ENCODE data around the gene ARMC2. TPM values are rescaled to one million over a fixed set of nuclear protein-coding genes. Genes with fewer than 3 reads are reported as not detected.

The ARMC2 gene
- total and polyA plus RNA-seq, 2 donors (not counting 1 experiment from before 2014, with no cell fraction given) = 4.8 to 9.9 TPM

GRCh38 chr6:108959972-108960582, 111.9 kb downstream of the ARMC2 start:
- Histone ChIP-seq H4K20me1 (ENCODE audit: control insufficient read depth, insufficient read depth, low read length, poor library complexity, severe bottlenecking) (no peaks in the 10 kb centered on the region), H3K79me2 (ENCODE audit: control insufficient read depth, insufficient read depth, low read length) (no peaks in the 10 kb centered on the region), H3K4me1 (ENCODE audit: control insufficient read depth in 2 of 2, insufficient read depth in 2 of 2, low read length in 2 of 2) (peaks cover 9 to 18% of the 10 kb centered on the region in 2 donors), H3K36me3 (replicated peaks in 1 of 2; ENCODE audit: control extremely low read depth in 1 of 2, control insufficient read depth in 1 of 2, extremely low read depth in 1 of 2, insufficient read depth in 2 of 2, low read length in 1 of 2) (no peaks in the 10 kb centered on the region), H3K9ac (ENCODE audit: low read length) (no peak overlapping the region), H3K9me3 (ENCODE audit: control extremely low read depth in 1 of 3, control insufficient read depth in 2 of 3, insufficient read depth in 1 of 3, low read length in 2 of 3) (peaks cover 0 to 4% (median 0%) of the 10 kb centered on the region in 3 donors), H3K27me3 (replicated peaks in 1 of 4; ENCODE audit: control extremely low read depth in 1 of 4, control insufficient read depth in 3 of 4, insufficient read depth in 4 of 4, low read length in 3 of 4) (no peaks in the 10 kb centered on the region), H3K4me2 (replicated peaks; ENCODE audit: low read depth, low read length, poor library complexity, severe bottlenecking) (no peak overlapping the region), H2AFZ (ENCODE audit: insufficient read depth, low read depth, low read length, poor library complexity, severe bottlenecking) (no peak overlapping the region), H3K4me3 (ENCODE audit: control extremely low read depth in 1 of 5, extremely low read depth in 1 of 5, insufficient read depth in 1 of 5, low read depth in 2 of 5, low read length in 4 of 5) (no peak overlapping the region), H3K27ac (ENCODE audit: low read length in 2 of 2) (no peak overlapping the region)
- ATAC-seq (ENCODE audit: low read depth) = no peak
- WGBS (ENCODE audit: insufficient coverage) = 79% methylated on average over 7 of the region's 10 CpGs
- no peaks in the 10 kb centered on the region for H3K27me3 Mint-ChIP-seq
- no peak overlapping the region for H3K27ac Mint-ChIP-seq
- DNase-seq = no peak
- TF ChIP-seq EZH2 (IDR thresholded peaks at IDR 0.05; ENCODE audit: borderline replicate concordance, insufficient read depth, low read depth, low read length, poor library complexity, severe bottlenecking) (no peak), CTCF (IDR thresholded peaks at IDR 0.05) (no peak)
- CTCF ChIA-PET = interaction anchor here (0.5 to 1.5 kb wide), 2 partner anchors 47 to 66 kb away, joined by 4 to 7 read pairs; no protein-coding TSS in a partner anchor
- H3K4me3 Mint-ChIP-seq = no peak overlapping the region
- H3K4me1 Mint-ChIP-seq = peaks cover 14% of the 10 kb centered on the region
- H3K9me3 Mint-ChIP-seq (ENCODE audit: insufficient read depth) = no peaks in the 10 kb centered on the region
- POLR2A ChIA-PET = no interaction called here
- intact Hi-C loops (cut with micrococcal nuclease) = no loop called here

DNA sequence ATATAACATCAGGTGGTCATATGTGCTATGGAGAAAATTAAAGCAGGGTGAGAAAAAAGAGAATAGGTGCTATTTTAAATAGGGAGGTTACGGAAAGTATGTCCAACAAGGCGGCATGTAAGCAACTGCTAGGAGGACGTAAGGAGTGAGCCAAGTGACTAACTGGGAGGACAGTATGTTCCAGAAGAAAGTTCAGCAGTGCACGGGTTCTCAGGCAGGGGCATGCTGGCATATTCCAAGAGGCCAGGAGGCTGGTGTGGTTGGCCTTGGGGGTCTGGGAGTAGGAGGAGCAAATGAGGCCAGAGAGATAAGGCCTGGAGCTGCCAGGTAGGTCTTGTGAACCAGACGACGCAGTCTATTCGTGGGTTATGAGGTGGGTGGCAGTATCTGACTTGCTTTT, 112.4 kb downstream of the ARMC2 start:
- Mint-ChIP-seq H3K27me3 (no peaks in the 10 kb centered on the region), H3K9me3 (ENCODE audit: insufficient read depth) (no peaks in the 10 kb centered on the region), H3K4me3 (no peak overlapping the region), H3K27ac (no peak overlapping the region), H3K4me1 (peaks cover 12% of the 10 kb centered on the region)
- no peak overlapping the region for H2AFZ ChIP-seq (ENCODE audit: insufficient read depth, low read depth, low read length, poor library complexity, severe bottlenecking)
- H3K27me3 ChIP-seq (replicated peaks in 1 of 4; ENCODE audit: control extremely low read depth in 1 of 4, control insufficient read depth in 3 of 4, insufficient read depth in 4 of 4, low read length in 3 of 4) = no peaks in the 10 kb centered on the region
- 95% methylated on average over 7 of the region's 7 CpGs for WGBS (ENCODE audit: insufficient coverage)
- no peaks in the 10 kb centered on the region for H3K79me2 ChIP-seq (ENCODE audit: control insufficient read depth, insufficient read depth, low read length)
- no peak overlapping the region for H3K9ac ChIP-seq (ENCODE audit: low read length)
- no peaks in the 10 kb centered on the region for H4K20me1 ChIP-seq (ENCODE audit: control insufficient read depth, insufficient read depth, low read length, poor library complexity, severe bottlenecking)
- H3K4me1 ChIP-seq (ENCODE audit: control insufficient read depth in 2 of 2, insufficient read depth in 2 of 2, low read length in 2 of 2) = peaks cover 9 to 15% of the 10 kb centered on the region in 2 donors
- H3K27ac ChIP-seq (ENCODE audit: low read length in 2 of 2) = no peak overlapping the region
- no peaks in the 10 kb centered on the region for H3K36me3 ChIP-seq (replicated peaks in 1 of 2; ENCODE audit: control extremely low read depth in 1 of 2, control insufficient read depth in 1 of 2, extremely low read depth in 1 of 2, insufficient read depth in 2 of 2, low read length in 1 of 2)
- intact Hi-C loops (cut with micrococcal nuclease) = no loop called here
- DNase-seq (no peak), ATAC-seq (ENCODE audit: low read depth) (no peak)
- no peak overlapping the region for H3K4me2 ChIP-seq (replicated peaks; ENCODE audit: low read depth, low read length, poor library complexity, severe bottlenecking)
- TF ChIP-seq EZH2 (IDR thresholded peaks at IDR 0.05; ENCODE audit: borderline replicate concordance, insufficient read depth, low read depth, low read length, poor library complexity, severe bottlenecking) (no peak), CTCF (IDR thresholded peaks at IDR 0.05) (no peak)
- ChIA-PET CTCF (interaction anchor here (1.5 kb wide), 1 partner anchor 66 kb away, joined by 4 read pairs; no protein-coding TSS in a partner anchor), POLR2A (no interaction called here)
- H3K9me3 ChIP-seq (ENCODE audit: control extremely low read depth in 1 of 3, control insufficient read depth in 2 of 3, insufficient read depth in 1 of 3, low read length in 2 of 3) = peaks cover 0 to 4% (median 0%) of the 10 kb centered on the region in 3 donors
- H3K4me3 ChIP-seq (ENCODE audit: control extremely low read depth in 1 of 5, extremely low read depth in 1 of 5, insufficient read depth in 1 of 5, low read depth in 2 of 5, low read length in 4 of 5) = no peak overlapping the region

Data from B cell (primary cell).